HEK293T (cell line): Measurements from ENCODE around the gene WFDC5.

Experiments
- ARNT ChIP-seq: fragments of 450-650 bp; IDR thresholded peaks from 2 replicates; pipeline ENCODE4 v1.6.1; 2017; ENCODE audit warnings: mild to moderate bottlenecking
- FOXA1 ChIP-seq: fragments of 450-650 bp; IDR thresholded peaks from 2 replicates; pipeline ENCODE4 v1.6.1; 2016; ENCODE audit warnings: mild to moderate bottlenecking
- FOXK2 ChIP-seq: fragments of 450-650 bp; IDR thresholded peaks from 2 replicates; pipeline ENCODE4 v1.6.1; 2016; ENCODE audit warnings: mild to moderate bottlenecking
- FOXM1 ChIP-seq: fragments of 450-650 bp; IDR thresholded peaks from 2 replicates; pipeline ENCODE4 v1.6.1; 2017; ENCODE audit warnings: mild to moderate bottlenecking, borderline replicate concordance
- L3MBTL2 ChIP-seq: fragments of 450-650 bp; conservative IDR thresholded peaks from 2 replicates; pipeline ENCODE4 v1.6.1; 2016; ENCODE audit warnings: mild to moderate bottlenecking
- SP1 ChIP-seq: fragments of 450-650 bp; IDR thresholded peaks from 2 replicates; pipeline ENCODE4 v1.6.1; 2017
- SUZ12 ChIP-seq: fragments of 450-650 bp; IDR thresholded peaks from 2 replicates; pipeline ENCODE4 v1.6.1; 2016; ENCODE audit warnings: mild to moderate bottlenecking
- TARDBP ChIP-seq: fragments of 450-650 bp; IDR thresholded peaks from 2 replicates; pipeline ENCODE4 v1.6.1; 2016
- ZNF384 ChIP-seq: fragments of 450-650 bp; IDR thresholded peaks from 2 replicates; pipeline ENCODE4 v1.6.1; 2016
- TF ChIP-seq, protein P1 (sequence below): fragments of 450-650 bp; IDR thresholded peaks from 2 replicates; pipeline ENCODE4 v1.6.1; 2016

DNA sequence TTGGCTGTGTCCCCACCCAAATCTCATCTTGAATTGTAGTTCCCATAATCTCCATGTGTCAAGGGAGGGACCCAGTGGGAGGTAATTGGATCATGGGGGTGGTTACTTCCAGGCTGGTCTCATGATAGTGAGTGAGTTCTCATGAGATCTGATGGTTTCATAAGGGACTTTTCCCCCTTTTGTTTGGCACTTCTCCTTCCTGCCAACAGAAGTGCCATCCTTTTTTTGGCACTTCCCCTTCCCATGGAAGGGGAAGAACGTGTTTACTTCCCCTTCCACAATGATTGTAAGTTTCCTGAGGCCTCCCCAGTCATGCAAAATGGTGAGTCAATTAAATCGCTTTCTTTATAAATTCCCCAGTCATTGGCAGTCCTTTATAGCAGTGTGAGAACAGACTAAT is 41.7 kb upstream of the WFDC5 start:
- TF ChIP-seq TARDBP (no peak), FOXK2 (no peak), SUZ12 (no peak), FOXA1 (no peak), ARNT (no peak), L3MBTL2 (no peak), SP1 (no peak), FOXM1 (no peak), ZNF384 (no peak)
- TF ChIP-seq, protein P1, sequence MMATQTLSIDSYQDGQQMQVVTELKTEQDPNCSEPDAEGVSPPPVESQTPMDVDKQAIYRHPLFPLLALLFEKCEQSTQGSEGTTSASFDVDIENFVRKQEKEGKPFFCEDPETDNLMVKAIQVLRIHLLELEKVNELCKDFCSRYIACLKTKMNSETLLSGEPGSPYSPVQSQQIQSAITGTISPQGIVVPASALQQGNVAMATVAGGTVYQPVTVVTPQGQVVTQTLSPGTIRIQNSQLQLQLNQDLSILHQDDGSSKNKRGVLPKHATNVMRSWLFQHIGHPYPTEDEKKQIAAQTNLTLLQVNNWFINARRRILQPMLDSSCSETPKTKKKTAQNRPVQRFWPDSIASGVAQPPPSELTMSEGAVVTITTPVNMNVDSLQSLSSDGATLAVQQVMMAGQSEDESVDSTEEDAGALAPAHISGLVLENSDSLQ, result no peak
